GM19351 (cell line): ENCODE measurements around the gene GPR160.
"Not testable (repeated sequence)": the region's sequence is repeated elsewhere in the genome, so short reads cannot be mapped to it uniquely, and the experiment has no call there.

Experiments used
- ATAC-seq: cut with Tn5 transposase; IDR thresholded peaks from one replicate; pipeline ENCODE4 v1.9.1; 2021; ENCODE audit warnings: mild to moderate bottlenecking, moderate library complexity; ENCODE audit not compliant: unreplicated experiment

The GPR160 gene

DNA sequence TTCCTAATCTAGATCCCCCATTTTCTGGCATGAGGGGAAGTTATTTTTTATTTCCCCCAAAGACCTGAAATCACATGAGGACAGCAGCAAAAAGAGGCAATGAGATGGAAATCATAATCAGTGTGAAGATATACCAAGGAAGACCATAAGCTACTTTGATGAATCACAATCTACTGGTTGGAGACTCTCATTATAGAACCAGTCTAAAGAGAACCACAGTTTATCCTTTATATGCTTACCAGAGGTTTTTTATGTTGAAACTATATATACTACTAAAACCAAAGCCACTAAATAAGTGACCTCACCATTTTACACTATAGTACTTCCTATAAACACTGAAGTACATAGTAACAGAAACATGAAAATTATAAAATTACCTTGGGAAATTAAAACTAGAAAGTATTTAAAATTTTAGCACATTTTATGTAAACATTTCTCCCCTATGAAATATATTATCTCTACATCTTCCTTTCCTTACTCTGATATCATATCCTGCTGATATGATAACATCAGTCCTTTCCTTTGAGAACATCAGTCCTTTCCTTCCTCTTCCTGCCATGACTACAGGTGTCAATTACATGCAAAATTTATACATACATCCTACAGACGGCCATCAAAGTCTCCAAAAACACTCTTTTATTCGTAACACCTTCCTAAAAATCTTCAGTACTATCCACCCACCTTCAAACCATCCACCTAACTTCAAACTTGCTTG lies 71.9 kb downstream of the GPR160 start:
- ATAC-seq = no peak

DNA sequence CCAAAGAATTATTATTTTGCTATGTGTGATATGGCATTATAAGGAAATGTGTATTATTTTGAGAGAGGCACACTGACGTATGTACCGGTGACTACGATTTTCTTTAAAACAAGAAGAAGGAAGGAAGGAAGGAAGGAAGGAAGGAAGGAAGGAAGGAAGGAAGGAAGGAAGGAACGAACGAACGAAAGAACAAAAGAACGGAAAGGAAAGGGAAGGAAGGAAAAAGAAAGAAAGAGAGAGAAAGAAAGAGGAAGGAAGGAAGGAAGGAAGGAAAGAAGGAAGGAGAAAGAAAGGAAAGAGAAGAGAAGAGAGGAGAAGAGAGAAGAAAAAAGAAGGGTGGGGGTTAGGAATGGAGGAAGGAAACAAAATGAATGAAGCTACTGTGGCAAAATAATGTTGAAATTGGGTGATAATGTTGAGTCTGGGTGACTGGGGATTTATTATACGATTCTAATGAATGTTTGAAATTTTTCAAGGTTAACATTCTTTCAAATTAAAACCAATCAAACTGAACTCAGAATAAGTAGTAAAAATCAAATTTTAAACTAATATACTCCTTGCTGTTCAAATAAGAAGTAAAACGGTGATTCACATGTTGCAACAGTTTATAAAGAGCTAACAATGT lies 73.5 kb downstream of the GPR160 start:
- no peak for ATAC-seq

GRCh38 chr3:170114165-170114564 lies 76.4 kb downstream of the GPR160 start:
- not testable (repeated sequence) for ATAC-seq

DNA sequence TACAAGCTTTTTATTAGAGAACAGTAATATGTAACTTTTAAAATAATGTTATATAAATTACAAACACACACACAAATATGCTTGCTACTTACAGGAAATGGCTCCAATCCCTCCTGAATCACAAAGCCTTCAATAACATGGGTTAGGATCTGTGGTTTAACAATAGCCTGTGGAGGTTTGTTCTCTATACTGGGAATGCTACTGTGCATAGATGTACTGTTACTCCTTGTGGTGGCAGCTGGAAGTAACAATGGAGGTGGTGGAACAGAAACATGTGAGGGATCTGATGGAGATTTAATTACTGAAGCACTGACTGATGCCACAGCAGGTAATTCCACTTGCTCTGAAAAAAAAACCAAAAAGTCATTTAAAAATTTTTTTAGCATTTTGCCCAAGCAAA lies 79.3 kb downstream of the GPR160 start:
- ATAC-seq = no peak

GRCh38 chr3:170128259-170128976 lies 90.6 kb downstream of the GPR160 start:
- peak; percentile 90 for ATAC-seq

DNA sequence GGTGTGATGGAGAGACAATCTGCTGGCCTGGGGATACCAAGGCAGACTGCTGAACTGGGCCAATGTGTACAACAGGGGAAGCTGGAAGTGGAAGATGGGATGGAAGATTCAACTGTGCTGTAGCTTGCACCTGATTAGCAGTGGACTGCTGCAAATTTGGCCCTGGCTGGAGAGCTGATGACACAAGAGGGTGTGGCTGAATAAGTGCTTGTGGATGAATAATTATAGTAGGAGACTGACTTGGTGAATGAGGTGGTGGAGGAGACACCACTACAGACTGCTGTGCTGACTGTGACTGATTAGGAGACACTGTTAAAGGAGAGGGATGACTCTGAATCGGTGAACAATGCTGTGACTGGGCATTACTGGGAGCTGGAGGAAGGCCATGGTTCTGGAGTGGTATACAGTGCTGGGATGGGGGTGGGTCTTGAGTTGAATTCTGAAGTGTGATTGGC lies 91.2 kb downstream of the GPR160 start:
- peak; percentile 59 for ATAC-seq

GRCh38 chr3:170130532-170130931 lies 92.7 kb downstream of the GPR160 start:
- no peak for ATAC-seq

GRCh38 chr3:170132335-170132734 lies 94.5 kb downstream of the GPR160 start:
- ATAC-seq = peak; percentile 26
